Activated T-helper 1 cell treated with anti-CD3 and anti-CD28 coated beads, Interleukin-12 subunit alpha, Interleukin-12 subunit beta, Interleukin-2, Interleukin-4 antibody, amounts not matched to agents 30 ng/mL and 10 ng/mL and 1 ng/mL, durations not matched to agents 14 hours and 24 hours and 36 hours (primary cell): ENCODE measurements around the gene DIP2B. TPM values are rescaled to one million over a fixed set of nuclear protein-coding genes. Genes with fewer than 3 reads are reported as not detected.
A peak's percentile ranks its signal among the peaks of the same experiment; 100 is the strongest.

Experiments
- DNase-seq: peaks from one replicate; pipeline ENCODE4 v3.0.0; 2021; ENCODE audit warnings: low spot score
- H3K27ac Mint-ChIP-seq: one replicate; pipeline ENCODE4 v1.8.0; 2021; ENCODE audit warnings: mild to moderate bottlenecking, mixed read lengths
- H3K27me3 Mint-ChIP-seq: one replicate; pipeline ENCODE4 v1.8.0; 2022; ENCODE audit warnings: mild to moderate bottlenecking, moderate library complexity, mixed read lengths; ENCODE audit not compliant: insufficient read depth
- H3K36me3 Mint-ChIP-seq: one replicate; pipeline ENCODE4 v1.8.0; 2021; ENCODE audit warnings: low read depth, mixed read lengths
- H3K4me1 Mint-ChIP-seq: one replicate; pipeline ENCODE4 v1.8.0; 2021; ENCODE audit warnings: low read depth, mixed read lengths
- H3K4me3 Mint-ChIP-seq: one replicate; pipeline ENCODE4 v1.8.0; 2021; ENCODE audit warnings: mild to moderate bottlenecking, moderate library complexity, mixed read lengths
- H3K9me3 Mint-ChIP-seq: one replicate; pipeline ENCODE4 v1.8.0; 2021; ENCODE audit warnings: mixed read lengths
- intact Hi-C: fragments of 100-400 bp; cut with micrococcal nuclease; formaldehyde crosslinking; loops from one replicate; pipeline ENCODE4 v1.15.1; 2024
- total RNA-seq: library from RNA; stranded (reverse); gene quantifications from 2 replicates; pipeline ENCODE4 v1.2.3, GENCODE V29; 2022

Gene DIP2B
- total RNA-seq, 1 donor from 2014 or later, result 27.6 TPM

- peaks cover 19% of the 10 kb centered on the region for H3K4me1 Mint-ChIP-seq
- intact Hi-C loops, result no loop called here
- no peaks in the 10 kb centered on the region for H3K27me3 Mint-ChIP-seq
- no peaks in the 10 kb centered on the region for H3K9me3 Mint-ChIP-seq
- no peak overlapping the region for H3K27ac Mint-ChIP-seq
- no peak overlapping the region for H3K4me3 Mint-ChIP-seq
- no peak for DNase-seq
- peaks cover 31% of the 10 kb centered on the region for H3K36me3 Mint-ChIP-seq
These were observed 123.6 kb downstream of the DIP2B start for GRCh38 chr12:50628394-50628793.

- H3K4me1 Mint-ChIP-seq, result peaks cover 17% of the 10 kb centered on the region
- H3K27ac Mint-ChIP-seq, result no peak overlapping the region
- H3K9me3 Mint-ChIP-seq, result no peaks in the 10 kb centered on the region
- peaks cover 14% of the 10 kb centered on the region for H3K36me3 Mint-ChIP-seq
- no peak for DNase-seq
- intact Hi-C loops, result no loop called here
- no peaks in the 10 kb centered on the region for H3K27me3 Mint-ChIP-seq
- H3K4me3 Mint-ChIP-seq, result no peak overlapping the region
These were observed 129.2 kb downstream of the DIP2B start for GRCh38 chr12:50633955-50634354.

GRCh38 chr12:50634379-50634778, 129.6 kb downstream of the DIP2B start:
- Mint-ChIP-seq H3K9me3 (no peaks in the 10 kb centered on the region), H3K27me3 (no peaks in the 10 kb centered on the region), H3K4me3 (no peak overlapping the region), H3K4me1 (peaks cover 20% of the 10 kb centered on the region), H3K27ac (no peak overlapping the region), H3K36me3 (peaks cover 12% of the 10 kb centered on the region)
- intact Hi-C loops, result no loop called here
- DNase-seq, result no peak

DNA sequence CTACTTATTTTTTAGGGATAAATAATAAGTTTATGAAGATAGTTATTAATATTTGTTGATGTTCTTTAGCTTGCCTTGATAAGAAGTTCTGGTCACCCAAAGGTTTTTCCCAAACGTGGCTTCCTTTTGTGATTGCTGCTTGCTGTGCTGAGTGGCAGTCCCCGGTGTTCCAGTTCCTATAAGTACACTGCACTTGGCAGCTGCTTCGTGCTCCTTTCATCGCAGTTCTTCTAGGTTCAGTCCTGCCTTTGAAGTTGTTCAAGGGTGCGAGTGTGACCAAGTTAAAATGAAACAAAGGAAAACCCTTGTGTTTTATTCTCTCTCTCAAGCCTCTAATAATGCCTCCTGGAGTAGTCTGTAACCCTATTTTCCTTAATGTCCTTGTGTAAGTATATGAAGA, 130.6 kb downstream of the DIP2B start:
- H3K27me3 Mint-ChIP-seq, result no peaks in the 10 kb centered on the region
- no peaks in the 10 kb centered on the region for H3K9me3 Mint-ChIP-seq
- H3K27ac Mint-ChIP-seq, result no peak overlapping the region
- H3K4me1 Mint-ChIP-seq, result peaks cover 28% of the 10 kb centered on the region
- peaks cover 8% of the 10 kb centered on the region for H3K36me3 Mint-ChIP-seq
- DNase-seq, result no peak
- intact Hi-C loops, result loop anchor here (5.0 kb wide), 1 partner anchor 38 kb away; no protein-coding TSS in a partner anchor
- H3K4me3 Mint-ChIP-seq, result no peak overlapping the region

GRCh38 chr12:50635857-50636256, 131.1 kb downstream of the DIP2B start:
- intact Hi-C loops, result loop anchor here (5.0 kb wide), 1 partner anchor 39 kb away; no protein-coding TSS in a partner anchor

GRCh38 chr12:50636505-50636904, 131.7 kb downstream of the DIP2B start:
- DNase-seq, result no peak
- Mint-ChIP-seq H3K4me3 (no peak overlapping the region), H3K36me3 (peaks cover 6% of the 10 kb centered on the region), H3K9me3 (no peaks in the 10 kb centered on the region), H3K27ac (no peak overlapping the region), H3K4me1 (peaks cover 37% of the 10 kb centered on the region), H3K27me3 (no peaks in the 10 kb centered on the region)
- intact Hi-C loops, result loop anchor here (5.0 kb wide), 1 partner anchor 39 kb away; no protein-coding TSS in a partner anchor

More at GRCh38 chr12:50635857-50636256, 131.1 kb downstream of the DIP2B start:
- DNase-seq, result no peak
- Mint-ChIP-seq H3K27me3 (no peaks in the 10 kb centered on the region), H3K36me3 (peaks cover 7% of the 10 kb centered on the region), H3K4me1 (peaks cover 32% of the 10 kb centered on the region), H3K9me3 (no peaks in the 10 kb centered on the region), H3K27ac (no peak overlapping the region), H3K4me3 (no peak overlapping the region)

DNA sequence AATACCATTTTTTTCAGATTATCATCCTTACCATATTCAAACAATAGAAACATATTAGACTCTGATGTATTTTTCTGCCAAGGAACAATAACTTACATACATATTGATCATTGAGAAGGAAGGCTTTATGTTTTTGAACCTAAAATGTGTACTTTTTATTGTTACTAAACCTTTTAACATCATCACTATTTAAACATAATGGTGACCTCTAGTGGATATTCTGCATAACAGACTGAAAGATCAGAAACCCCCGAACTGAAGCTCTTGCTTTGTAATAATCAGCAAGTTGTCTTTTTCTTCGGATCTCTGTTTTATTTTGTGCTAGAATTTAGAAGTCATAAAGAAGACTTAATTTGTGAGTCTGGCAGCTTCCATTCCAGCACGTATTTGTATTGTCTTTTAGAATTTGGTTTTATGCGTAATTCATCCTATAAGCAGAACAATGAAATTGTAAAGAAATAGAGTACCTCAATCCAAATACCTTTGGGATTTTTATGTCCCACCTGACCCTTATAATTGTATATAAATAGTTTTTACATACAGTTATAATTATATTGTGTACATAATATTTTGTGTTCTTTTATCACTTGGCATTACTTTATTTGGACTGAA, 133.2 kb downstream of the DIP2B start:
- intact Hi-C loops, result loop anchor here (1.0 to 5.0 kb wide), 2 partner anchors 41 to 134 kb away; partner anchors contain the start of gene DIP2B
- peak overlapping the region; percentile 31 for H3K27ac Mint-ChIP-seq
- no peaks in the 10 kb centered on the region for H3K27me3 Mint-ChIP-seq
- no peaks in the 10 kb centered on the region for H3K9me3 Mint-ChIP-seq
- H3K36me3 Mint-ChIP-seq, result peaks cover 10% of the 10 kb centered on the region
- H3K4me1 Mint-ChIP-seq, result peaks cover 44% of the 10 kb centered on the region
- no peak overlapping the region for H3K4me3 Mint-ChIP-seq
- no peak for DNase-seq

DNA sequence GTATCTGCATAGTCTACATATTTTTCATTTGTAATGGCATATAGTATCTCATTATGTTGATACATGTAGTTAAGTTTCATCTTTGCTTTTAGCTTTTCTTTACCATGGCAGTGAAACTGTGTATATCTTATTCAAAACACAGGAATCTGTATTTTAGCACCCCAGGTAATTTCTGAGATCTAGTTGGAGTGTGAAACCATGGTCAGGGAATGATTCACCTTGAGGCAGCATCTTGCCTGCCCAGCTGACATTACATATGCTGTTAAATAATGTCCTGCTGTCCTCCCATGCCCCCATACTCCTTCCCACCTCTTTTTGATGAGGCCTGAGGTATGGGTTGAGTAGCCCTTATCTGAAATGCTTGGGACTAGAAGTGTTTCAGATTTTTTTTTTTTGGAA, 133.7 kb downstream of the DIP2B start:
- H3K4me1 Mint-ChIP-seq, result peaks cover 44% of the 10 kb centered on the region
- intact Hi-C loops, result loop anchor here (1.0 to 5.0 kb wide), 2 partner anchors 41 to 134 kb away; partner anchors contain the start of gene DIP2B
- H3K27me3 Mint-ChIP-seq, result no peaks in the 10 kb centered on the region
- no peak overlapping the region for H3K4me3 Mint-ChIP-seq
- no peak for DNase-seq
- H3K9me3 Mint-ChIP-seq, result no peaks in the 10 kb centered on the region
- peaks cover 13% of the 10 kb centered on the region for H3K36me3 Mint-ChIP-seq
- H3K27ac Mint-ChIP-seq, result no peak overlapping the region

GRCh38 chr12:50639721-50640120, 134.9 kb downstream of the DIP2B start:
- H3K9me3 Mint-ChIP-seq, result no peaks in the 10 kb centered on the region
- H3K4me1 Mint-ChIP-seq, result peaks cover 39% of the 10 kb centered on the region
- peaks cover 10% of the 10 kb centered on the region for H3K36me3 Mint-ChIP-seq
- no peak overlapping the region for H3K27ac Mint-ChIP-seq
- H3K4me3 Mint-ChIP-seq, result no peak overlapping the region
- intact Hi-C loops, result loop anchor here (5.0 kb wide), 1 partner anchor 42 kb away; no protein-coding TSS in a partner anchor
- no peaks in the 10 kb centered on the region for H3K27me3 Mint-ChIP-seq
- DNase-seq, result no peak

GRCh38 chr12:50640321-50640939, 135.6 kb downstream of the DIP2B start:
- no peak for DNase-seq
- no peaks in the 10 kb centered on the region for H3K9me3 Mint-ChIP-seq
- no peaks in the 10 kb centered on the region for H3K27me3 Mint-ChIP-seq
- H3K36me3 Mint-ChIP-seq, result peaks cover 10% of the 10 kb centered on the region
- intact Hi-C loops, result no loop called here
- H3K27ac Mint-ChIP-seq, result no peak overlapping the region
- H3K4me1 Mint-ChIP-seq, result peaks cover 39% of the 10 kb centered on the region
- H3K4me3 Mint-ChIP-seq, result no peak overlapping the region

DNA sequence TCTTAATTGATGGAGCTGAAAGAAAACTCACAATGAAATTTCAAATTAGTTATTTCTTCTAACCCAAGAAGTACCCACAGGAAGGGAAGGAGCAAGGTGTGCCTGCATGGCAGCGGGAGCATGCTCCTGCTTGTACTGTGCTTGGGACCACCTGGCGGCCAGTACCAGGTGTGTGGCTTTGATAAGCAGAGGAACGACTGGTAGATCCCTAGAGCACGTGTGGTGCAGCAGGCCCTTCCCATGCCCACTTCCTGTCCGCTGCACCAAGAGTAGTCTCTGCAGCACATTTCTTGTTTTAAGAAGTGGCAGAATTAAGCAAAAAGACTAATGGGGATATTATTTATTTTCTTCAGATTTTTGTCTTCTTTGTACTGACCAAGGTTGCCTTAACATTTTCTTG, 136.8 kb downstream of the DIP2B start:
- peaks cover 10% of the 10 kb centered on the region for H3K36me3 Mint-ChIP-seq
- peaks cover 39% of the 10 kb centered on the region for H3K4me1 Mint-ChIP-seq
- no peak for DNase-seq
- intact Hi-C loops, result no loop called here
- H3K27ac Mint-ChIP-seq, result no peak overlapping the region
- H3K9me3 Mint-ChIP-seq, result no peaks in the 10 kb centered on the region
- no peak overlapping the region for H3K4me3 Mint-ChIP-seq
- no peaks in the 10 kb centered on the region for H3K27me3 Mint-ChIP-seq

- no peaks in the 10 kb centered on the region for H3K9me3 Mint-ChIP-seq
- H3K4me3 Mint-ChIP-seq, result no peak overlapping the region
- H3K4me1 Mint-ChIP-seq, result peaks cover 38% of the 10 kb centered on the region
- intact Hi-C loops, result no loop called here
- DNase-seq, result no peak
- no peaks in the 10 kb centered on the region for H3K27me3 Mint-ChIP-seq
- peaks cover 10% of the 10 kb centered on the region for H3K36me3 Mint-ChIP-seq
- no peak overlapping the region for H3K27ac Mint-ChIP-seq
These were observed 137.3 kb downstream of the DIP2B start for GRCh38 chr12:50642035-50642451.

- no peaks in the 10 kb centered on the region for H3K27me3 Mint-ChIP-seq
- no peak overlapping the region for H3K4me3 Mint-ChIP-seq
These were observed 138.0 kb downstream of the DIP2B start for GRCh38 chr12:50642761-50643160.

More at GRCh38 chr12:50642761-50643160, 138.0 kb downstream of the DIP2B start:
- Mint-ChIP-seq H3K36me3 (peaks cover 10% of the 10 kb centered on the region), H3K4me1 (peaks cover 38% of the 10 kb centered on the region), H3K27ac (no peak overlapping the region), H3K9me3 (no peaks in the 10 kb centered on the region)
- intact Hi-C loops, result no loop called here
- DNase-seq, result no peak
